K562 (cell line): ENCODE results near the gene ATP23. TPM values are rescaled to one million over a fixed set of nuclear protein-coding genes. Genes with fewer than 3 reads are reported as not detected.

Experiments used
- ATAC-seq: fragments of 200-7000 bp; cut with Tn5 transposase; 3 replicates; pipeline ENCODE4 v1.9.1; 2020; ENCODE audit warnings: moderate library complexity
- BruUV-seq: library from RNA; stranded (reverse); fragments of 400-500 nt; replicated peaks from 2 replicates; lab custom pipeline; 2021; lab: Mats Ljungman, UMichigan
- CTCF ChIA-PET: fragments of 300-600 bp; formaldehyde crosslinking; extraction: SDS; loops from one replicate; lab custom pipeline; 2021; ENCODE audit warnings: low intra/inter-chr PET ratio; lab: Yijun Ruan, JAX
- POLR2A ChIA-PET: fragments of 300-600, 350-650 bp; sonication (Branson Sonifier 250); formaldehyde crosslinking; extraction: SDS; loops from one replicate; lab custom pipeline; 2021; ENCODE audit warnings: antibody characterized with exemption, inconsistent platforms; lab: Yijun Ruan, JAX
- DNase-seq, 4 experiments: peaks; one replicate each; pipeline versions ENCODE4 v3.0.0 to v3.0.0-alpha.2; 2011 to 2018; ENCODE audit warnings: low spot score in 3 of 4, mixed read lengths in 3 of 4; ENCODE audit errors: extremely low read depth in 1 of 4
- FAIRE-seq: peaks from 2 replicates; lab custom pipeline; 2011; peaks lifted over from hg19 to GRCh38; lab: Jason Lieb, UNC
- H2AFZ ChIP-seq: 2 replicates; pipeline ENCODE4 v1.6.0; 2011; ENCODE audit warnings: low read depth, low read length, control low read depth, inconsistent platforms
- H3K27ac ChIP-seq: fragments of 200-600 bp; 3 replicates; pipeline ENCODE4 v1.8.0; 2011; ENCODE audit warnings: low read depth, mild to moderate bottlenecking, control low read depth, inconsistent platforms, low read length, moderate library complexity, mixed read lengths; ENCODE audit errors: extremely low read depth
- H3K27me3 ChIP-seq, 2 experiments: fragments of 300-600 bp in 1 of 2; 2 replicates in 1 of 2; 3 replicates in 1 of 2; pipeline versions ENCODE4 v1.6.0 to v1.8.0; 2011; ENCODE audit warnings: inconsistent platforms in 2 of 2, low read length in 2 of 2, mild to moderate bottlenecking in 1 of 2, mixed read lengths in 1 of 2, moderate library complexity in 1 of 2; ENCODE audit not compliant: control insufficient read depth in 2 of 2, insufficient read depth in 2 of 2
- H3K36me3 ChIP-seq: fragments of 300-600 bp; 3 replicates; pipeline ENCODE4 v1.8.0; 2011; ENCODE audit warnings: mild to moderate bottlenecking, low read length, inconsistent platforms; ENCODE audit not compliant: control insufficient read depth, insufficient read depth
- H3K4me1 ChIP-seq, 2 experiments: fragments of 200-600 bp in 1 of 2; replicated peaks in 1 of 2; 2 replicates in 1 of 2; 3 replicates in 1 of 2; pipeline versions ENCODE4 v1.5.1 to v1.8.0; 2011; ENCODE audit warnings: inconsistent platforms in 2 of 2, low read length in 2 of 2, mild to moderate bottlenecking in 1 of 2, mixed read lengths in 1 of 2, moderate library complexity in 1 of 2; ENCODE audit not compliant: control insufficient read depth in 2 of 2, insufficient read depth in 2 of 2
- H3K4me2 ChIP-seq: 2 replicates; pipeline ENCODE4 v1.6.1; 2011; ENCODE audit warnings: low read length, control low read depth, inconsistent platforms, mixed read lengths; ENCODE audit not compliant: insufficient read depth
- H3K4me3 ChIP-seq: fragments of 200-600 bp; sonication (generic), shearing (Covaris generic); 2 replicates; pipeline ENCODE4 v1.5.1; 2016; ENCODE audit warnings: control low read depth, inconsistent platforms
- H3K79me2 ChIP-seq: fragments of 200-600 bp; 3 replicates; pipeline ENCODE4 v1.8.0; 2011; ENCODE audit warnings: low read length, inconsistent platforms; ENCODE audit not compliant: control insufficient read depth, insufficient read depth
- H3K9ac ChIP-seq, 2 experiments: 2 replicates each; pipeline versions ENCODE4 v1.6.0 to v1.6.1; 2011; ENCODE audit warnings: low read depth in 2 of 2, low read length in 2 of 2, control low read depth in 1 of 2, inconsistent platforms in 1 of 2, mild to moderate bottlenecking in 1 of 2, mixed read lengths in 1 of 2; ENCODE audit not compliant: insufficient read depth in 1 of 2
- H3K9me1 ChIP-seq: one replicate; pipeline ENCODE4 v1.6.0; 2011; ENCODE audit warnings: inconsistent platforms, mild to moderate bottlenecking, low read length, moderate library complexity; ENCODE audit not compliant: control insufficient read depth, insufficient read depth
- H3K9me3 ChIP-seq: replicated peaks from 2 replicates; pipeline ENCODE4 v1.5.1; 2011; ENCODE audit warnings: low read depth, low read length, inconsistent platforms; ENCODE audit not compliant: control insufficient read depth, insufficient read depth
- H4K20me1 ChIP-seq: replicated peaks from 2 replicates; pipeline ENCODE4 v1.6.1; 2011; ENCODE audit warnings: low read length, inconsistent platforms, mixed read lengths; ENCODE audit not compliant: control insufficient read depth, insufficient read depth
- MCM2 ChIP-seq: fragments of 450-650 bp; IDR thresholded peaks from 2 replicates; pipeline ENCODE4 v1.6.1; 2017; ENCODE audit warnings: low read depth, mild to moderate bottlenecking
- WGBS: fragments of 100-300 bp; shearing (Covaris generic); methylation state at CpG from one replicate; pipeline ENCODE4 v1.1.6; 2016; ENCODE audit warnings: low coverage, mixed read lengths; ENCODE audit not compliant: insufficient coverage; ENCODE audit errors: missing lambda C conversion rate; 5-methylcytosine and 5-hydroxymethylcytosine counted together
- in situ Hi-C: fragments of 300-500 bp; cut with MboI; formaldehyde crosslinking; loops from 4 replicates; pipeline ENCODE4 v1.15.0; 2018; ENCODE audit warnings: inconsistent platforms, mixed read lengths
- intact Hi-C: fragments of 100-400 bp; cut with micrococcal nuclease; formaldehyde crosslinking; loops from 2 replicates; pipeline ENCODE4 v1.14.2; 2022
- polyA plus RNA-seq, 8 experiments: library from polyadenylated mRNA; depleted of rRNA in 4 of 8; stranded (reverse) in 5 of 8; unstranded in 3 of 8; fragments of >200 nt; fragmentation: Nextera tagmentation in 2 of 8; fragmentation: Illumina TruSeq in 1 of 8; extraction: Ambion mirVana in 2 of 8; extraction: Trizol in 1 of 8; gene quantifications; 2 replicates each; pipeline versions ENCODE4 v1.2.1 to v1.2.3, GENCODE V29; 2011 to 2014; ENCODE audit warnings: inconsistent platforms in 1 of 8, missing spikeins in 1 of 8
- total RNA-seq, 7 experiments: library from RNA; depleted of rRNA in 6 of 7; stranded (reverse); fragments of >200 nt in 6 of 7; fragmentation: Illumina TruSeq in 2 of 7; extraction: Trizol in 2 of 7; gene quantifications; 2 replicates each; pipeline versions ENCODE4 v1.2.1 to v1.2.3, GENCODE V29; 2011 to 2021; ENCODE audit warnings: low replicate concordance in 1 of 7
- TF ChIP-seq, protein P1 (sequence below): sonication (generic); IDR thresholded peaks from 2 replicates; pipeline ENCODE4 v1.6.1; 2016
- TF ChIP-seq, protein P2 (sequence below): IDR thresholded peaks from 3 replicates; pipeline ENCODE4 v1.6.1; 2011; ENCODE audit warnings: borderline replicate concordance, mild to moderate bottlenecking, moderate library complexity; ENCODE audit not compliant: insufficient read length; ENCODE audit errors: extremely low read depth
- TF ChIP-seq, protein P3 (sequence below): fragments of 450-650 bp; IDR thresholded peaks from 2 replicates; pipeline ENCODE4 v1.6.1; 2018; ENCODE audit not compliant: partially characterized antibody

Gene ATP23
- total and polyA plus RNA-seq, 9 of the 15 experiments (the other 6 are each of a cell fraction or from before 2014, with no cell fraction given) = 8.3 to 53.7 (median 28.5) TPM

DNA sequence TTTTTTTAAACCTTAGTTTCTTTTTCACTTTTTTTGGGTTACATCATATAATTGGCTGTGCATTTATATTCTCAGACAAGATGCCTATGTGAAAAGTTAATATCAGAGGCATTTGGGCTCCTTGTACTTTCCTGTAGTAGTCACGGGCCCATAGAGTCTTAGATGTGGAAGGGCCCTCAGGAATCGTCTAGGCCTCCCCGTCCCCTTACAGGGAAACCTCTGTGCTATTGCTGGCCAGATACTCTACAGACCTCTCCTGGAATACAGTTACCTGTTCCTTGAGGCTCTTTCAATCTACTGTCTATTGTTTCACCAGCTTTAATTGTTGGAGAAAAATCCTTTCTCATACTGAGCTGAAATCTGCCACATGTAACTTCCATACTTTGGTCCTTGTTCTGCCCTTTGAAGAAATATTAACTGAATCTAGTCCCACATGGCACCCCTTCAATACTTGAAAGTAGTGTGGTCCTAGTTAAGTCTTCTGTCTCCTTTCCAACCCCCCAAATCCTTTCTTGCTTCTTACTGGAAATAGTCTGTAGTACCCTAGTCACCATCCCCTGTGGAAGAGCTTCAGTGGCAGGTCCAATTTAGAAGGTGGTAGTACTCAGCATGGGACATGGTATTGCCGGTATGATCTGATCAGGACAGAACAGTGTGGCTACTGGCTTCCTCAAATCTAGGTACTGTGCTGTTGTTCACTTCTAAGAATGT, 3.1 kb downstream of the ATP23 start:
- Histone ChIP-seq H3K27ac (peak overlapping the region; percentile 38; the same call in 1 of the 3 replicates), H3K4me2 (no peak overlapping the region; the same call in 1 of the 2 replicates), H3K9me1 (no peaks in the 10 kb centered on the region), H3K4me3 (no peak overlapping the region; the same call in 1 of the 2 replicates), H4K20me1 (no peaks in the 10 kb centered on the region)
- intact Hi-C loops = no loop called here
- CTCF ChIA-PET = no interaction called here
- POLR2A ChIA-PET = interaction anchor here (0.7 kb wide), 2 partner anchors 9 to 13 kb away, joined by 3 read pairs; no protein-coding TSS in a partner anchor
- 53% methylated on average over 4 of the region's 4 CpGs for WGBS
- ATAC-seq (no peak), FAIRE-seq (no peak), DNase-seq (no peak)
- TF ChIP-seq MCM2 = no peak
- TF ChIP-seq, protein P1, sequence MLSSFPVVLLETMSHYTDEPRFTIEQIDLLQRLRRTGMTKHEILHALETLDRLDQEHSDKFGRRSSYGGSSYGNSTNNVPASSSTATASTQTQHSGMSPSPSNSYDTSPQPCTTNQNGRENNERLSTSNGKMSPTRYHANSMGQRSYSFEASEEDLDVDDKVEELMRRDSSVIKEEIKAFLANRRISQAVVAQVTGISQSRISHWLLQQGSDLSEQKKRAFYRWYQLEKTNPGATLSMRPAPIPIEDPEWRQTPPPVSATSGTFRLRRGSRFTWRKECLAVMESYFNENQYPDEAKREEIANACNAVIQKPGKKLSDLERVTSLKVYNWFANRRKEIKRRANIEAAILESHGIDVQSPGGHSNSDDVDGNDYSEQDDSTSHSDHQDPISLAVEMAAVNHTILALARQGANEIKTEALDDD = 0 out of 2 replicates have a peak, but pooled peaks have one; percentile 10
- TF ChIP-seq, protein P2, sequence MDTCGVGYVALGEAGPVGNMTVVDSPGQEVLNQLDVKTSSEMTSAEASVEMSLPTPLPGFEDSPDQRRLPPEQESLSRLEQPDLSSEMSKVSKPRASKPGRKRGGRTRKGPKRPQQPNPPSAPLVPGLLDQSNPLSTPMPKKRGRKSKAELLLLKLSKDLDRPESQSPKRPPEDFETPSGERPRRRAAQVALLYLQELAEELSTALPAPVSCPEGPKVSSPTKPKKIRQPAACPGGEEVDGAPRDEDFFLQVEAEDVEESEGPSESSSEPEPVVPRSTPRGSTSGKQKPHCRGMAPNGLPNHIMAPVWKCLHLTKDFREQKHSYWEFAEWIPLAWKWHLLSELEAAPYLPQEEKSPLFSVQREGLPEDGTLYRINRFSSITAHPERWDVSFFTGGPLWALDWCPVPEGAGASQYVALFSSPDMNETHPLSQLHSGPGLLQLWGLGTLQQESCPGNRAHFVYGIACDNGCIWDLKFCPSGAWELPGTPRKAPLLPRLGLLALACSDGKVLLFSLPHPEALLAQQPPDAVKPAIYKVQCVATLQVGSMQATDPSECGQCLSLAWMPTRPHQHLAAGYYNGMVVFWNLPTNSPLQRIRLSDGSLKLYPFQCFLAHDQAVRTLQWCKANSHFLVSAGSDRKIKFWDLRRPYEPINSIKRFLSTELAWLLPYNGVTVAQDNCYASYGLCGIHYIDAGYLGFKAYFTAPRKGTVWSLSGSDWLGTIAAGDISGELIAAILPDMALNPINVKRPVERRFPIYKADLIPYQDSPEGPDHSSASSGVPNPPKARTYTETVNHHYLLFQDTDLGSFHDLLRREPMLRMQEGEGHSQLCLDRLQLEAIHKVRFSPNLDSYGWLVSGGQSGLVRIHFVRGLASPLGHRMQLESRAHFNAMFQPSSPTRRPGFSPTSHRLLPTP = no peak
- TF ChIP-seq, protein P3, sequence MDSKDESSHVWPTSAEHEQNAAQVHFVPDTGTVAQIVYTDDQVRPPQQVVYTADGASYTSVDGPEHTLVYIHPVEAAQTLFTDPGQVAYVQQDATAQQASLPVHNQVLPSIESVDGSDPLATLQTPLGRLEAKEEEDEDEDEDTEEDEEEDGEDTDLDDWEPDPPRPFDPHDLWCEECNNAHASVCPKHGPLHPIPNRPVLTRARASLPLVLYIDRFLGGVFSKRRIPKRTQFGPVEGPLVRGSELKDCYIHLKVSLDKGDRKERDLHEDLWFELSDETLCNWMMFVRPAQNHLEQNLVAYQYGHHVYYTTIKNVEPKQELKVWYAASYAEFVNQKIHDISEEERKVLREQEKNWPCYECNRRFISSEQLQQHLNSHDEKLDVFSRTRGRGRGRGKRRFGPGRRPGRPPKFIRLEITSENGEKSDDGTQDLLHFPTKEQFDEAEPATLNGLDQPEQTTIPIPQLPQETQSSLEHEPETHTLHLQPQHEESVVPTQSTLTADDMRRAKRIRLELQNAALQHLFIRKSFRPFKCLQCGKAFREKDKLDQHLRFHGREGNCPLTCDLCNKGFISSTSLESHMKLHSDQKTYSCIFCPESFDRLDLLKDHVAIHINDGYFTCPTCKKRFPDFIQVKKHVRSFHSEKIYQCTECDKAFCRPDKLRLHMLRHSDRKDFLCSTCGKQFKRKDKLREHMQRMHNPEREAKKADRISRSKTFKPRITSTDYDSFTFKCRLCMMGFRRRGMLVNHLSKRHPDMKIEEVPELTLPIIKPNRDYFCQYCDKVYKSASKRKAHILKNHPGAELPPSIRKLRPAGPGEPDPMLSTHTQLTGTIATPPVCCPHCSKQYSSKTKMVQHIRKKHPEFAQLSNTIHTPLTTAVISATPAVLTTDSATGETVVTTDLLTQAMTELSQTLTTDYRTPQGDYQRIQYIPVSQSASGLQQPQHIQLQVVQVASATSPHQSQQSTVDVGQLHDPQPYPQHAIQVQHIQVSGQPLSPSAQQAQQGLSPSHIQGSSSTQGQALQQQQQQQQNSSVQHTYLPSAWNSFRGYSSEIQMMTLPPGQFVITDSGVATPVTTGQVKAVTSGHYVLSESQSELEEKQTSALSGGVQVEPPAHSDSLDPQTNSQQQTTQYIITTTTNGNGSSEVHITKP = peak; percentile 67
- TF ChIP-seq, all 486 proteins: peak for 2
- Histone ChIP-seq H3K79me2 (peaks cover 34% of the 10 kb centered on the region), H3K36me3 (peaks cover 38% of the 10 kb centered on the region), H3K4me1 (peaks cover 0 to 2% of the 10 kb centered on the region in 2 experiments; a peak in 4 of 5 replicates), H2AFZ (peak overlapping the region; percentile 51), H3K9ac (peak overlapping the region in 1 of 2 experiments; percentile 21; a peak in 1 of 4 replicates), H3K27me3 (no peaks in the 10 kb centered on the region), H3K9me3 (no peaks in the 10 kb centered on the region)
- in situ Hi-C loops = no loop called here
- BruUV-seq = no TSS peak
